Thyroid gland (tissue), 4 donors: ENCODE results near the gene MLPH. TPM values are rescaled to one million over a fixed set of nuclear protein-coding genes. Genes with fewer than 3 reads are reported as not detected.
A peak's percentile ranks its signal among the peaks of the same experiment; 100 is the strongest.

Experiments used
- DNase-seq, 2 donors: peaks; one replicate each; pipeline ENCODE4 v3.0.0-alpha.2; 2019
- H3K27ac ChIP-seq, 3 donors: fragments of 200-600 bp; sonication (generic); 1 replicate in 2 of 3; 2 replicates in 1 of 3; pipeline ENCODE4 v1.5.1; 2016 to 2019; ENCODE audit warnings: mild to moderate bottlenecking in 1 of 3, moderate library complexity in 1 of 3
- H3K27me3 ChIP-seq: fragments of 200-600 bp; sonication (generic); one replicate; pipeline ENCODE4 v1.5.1; 2019
- H3K36me3 ChIP-seq, 2 donors: fragments of 200-600 bp; sonication (generic); one replicate each; pipeline ENCODE4 v1.5.1; 2016 to 2019
- H3K4me1 ChIP-seq, 2 donors: fragments of 200-600 bp; sonication (generic); one replicate each; pipeline ENCODE4 v1.5.1; 2017 to 2019
- H3K4me3 ChIP-seq, 3 donors: fragments of 200-600 bp; sonication (generic); replicated peaks in 1 of 3; 1 replicate in 2 of 3; 2 replicates in 1 of 3; pipeline ENCODE4 v1.5.1; 2016; ENCODE audit warnings: mild to moderate bottlenecking in 1 of 3
- H3K9me3 ChIP-seq: fragments of 200-600 bp; sonication (generic); one replicate; pipeline ENCODE4 v1.5.1; 2017
- CTCF ChIP-seq, 6 experiments: fragments of 200-600 bp in 3 of 6; fragments of 450-650 bp in 3 of 6; sonication (generic) in 3 of 6; IDR thresholded peaks; one replicate each; pipeline ENCODE4 v1.5.1; 2016 to 2019; ENCODE audit warnings: antibody characterized with exemption in 6 of 6, mild to moderate bottlenecking in 2 of 6, inconsistent platforms in 1 of 6, moderate library complexity in 1 of 6
- POLR2A ChIP-seq, 2 donors: fragments of 450-650 bp; IDR thresholded peaks; one replicate each; pipeline ENCODE4 v1.6.1; 2017; ENCODE audit warnings: antibody characterized with exemption in 2 of 2, mild to moderate bottlenecking in 2 of 2, moderate library complexity in 1 of 2
- WGBS, 2 donors: methylation state at CpG; one replicate each; pipeline ENCODE4 v1.1.5; 2017; 5-methylcytosine and 5-hydroxymethylcytosine counted together
- intact Hi-C: fragments of 100-400 bp; cut with DNase I; formaldehyde crosslinking; loops from one replicate; pipeline ENCODE4 v1.15.1; 2023
- total RNA-seq, 4 donors: library from RNA; depleted of rRNA; stranded (reverse); fragments of >200 nt; gene quantifications; one replicate each; pipeline ENCODE4 v1.2.3, GENCODE V29; 2016

Gene MLPH
- total RNA-seq, 4 donors from 2014 or later = 41.3 to 107 (median 58.6) TPM

- Histone ChIP-seq H3K9me3 (no peaks in the 10 kb centered on the region), H3K4me1 (peaks cover 6 to 19% of the 10 kb centered on the region in 2 donors), H3K4me3 (no peak overlapping the region), H3K36me3 (no peaks in the 10 kb centered on the region), H3K27me3 (no peaks in the 10 kb centered on the region), H3K27ac (no peak overlapping the region)
- WGBS, 2 donors = 40 to 69% methylated on average over 7 to 8 of the region's 14 CpGs
- peak in 5 of 6 experiments; percentile 17 to 79 (median 49) for TF ChIP-seq CTCF (IDR thresholded peaks at IDR 0.05)
- no peak for TF ChIP-seq POLR2A (IDR thresholded peaks at IDR 0.05)
- DNase-seq = peak; percentile 43 to 66
- intact Hi-C loops = loop anchor here (5.0 to 10.0 kb wide), 3 partner anchors 54 to 317 kb away; partner anchors contain the start of gene PRLH
Observed at GRCh38 chr2:237471438-237472186, 15.4 kb upstream of the MLPH start.

GRCh38 chr2:237472187-237472712 lies 14.8 kb upstream of the MLPH start:
- Histone ChIP-seq H3K36me3 (no peaks in the 10 kb centered on the region), H3K9me3 (no peaks in the 10 kb centered on the region), H3K27me3 (no peaks in the 10 kb centered on the region), H3K27ac (no peak overlapping the region), H3K4me3 (no peak overlapping the region), H3K4me1 (peaks cover 6 to 19% of the 10 kb centered on the region in 2 donors)
- WGBS, 2 donors = 86 to 93% methylated on average over 8 of the region's 8 CpGs
- no peak for DNase-seq
- intact Hi-C loops = loop anchor here (5.0 to 10.0 kb wide), 3 partner anchors 55 to 317 kb away; partner anchors contain the start of gene PRLH
- TF ChIP-seq CTCF (IDR thresholded peaks at IDR 0.05) (no peak), POLR2A (IDR thresholded peaks at IDR 0.05) (no peak)

GRCh38 chr2:237472909-237473877 lies 13.9 kb upstream of the MLPH start:
- intact Hi-C loops = loop anchor here (5.0 to 10.0 kb wide), 3 partner anchors 56 to 318 kb away; partner anchors contain the start of gene PRLH
- no peak for TF ChIP-seq CTCF (IDR thresholded peaks at IDR 0.05)
- no peak for TF ChIP-seq POLR2A (IDR thresholded peaks at IDR 0.05)
- Histone ChIP-seq H3K27me3 (no peaks in the 10 kb centered on the region), H3K36me3 (no peaks in the 10 kb centered on the region), H3K4me1 (peaks cover 6 to 19% of the 10 kb centered on the region in 2 donors), H3K27ac (peak overlapping the region in 1 of 3 donors; percentile 93), H3K9me3 (no peaks in the 10 kb centered on the region), H3K4me3 (no peak overlapping the region)
- peak in 1 of 2 donors; percentile 16 for DNase-seq
- 84 to 86% methylated on average over 17 to 20 of the region's 27 CpGs for WGBS, 2 donors

GRCh38 chr2:237473878-237474441 lies 13.1 kb upstream of the MLPH start:
- Histone ChIP-seq H3K9me3 (no peaks in the 10 kb centered on the region), H3K4me3 (no peak overlapping the region), H3K27ac (peak overlapping the region in 2 of 3 donors; percentile 92 to 93), H3K4me1 (peaks cover 6 to 24% of the 10 kb centered on the region in 2 donors), H3K27me3 (no peaks in the 10 kb centered on the region), H3K36me3 (no peaks in the 10 kb centered on the region)
- intact Hi-C loops = loop anchor here (5.0 to 10.0 kb wide), 3 partner anchors 57 to 319 kb away; partner anchors contain the start of gene PRLH
- 71 to 87% methylated on average over 8 to 11 of the region's 11 CpGs for WGBS, 2 donors
- DNase-seq = no peak
- TF ChIP-seq POLR2A (IDR thresholded peaks at IDR 0.05) (no peak), CTCF (IDR thresholded peaks at IDR 0.05) (no peak)
